ENCODE results near the gene SERPINB1. TPM values are rescaled to one million over a fixed set of nuclear protein-coding genes. Genes with fewer than 3 reads are reported as not detected.
"Not testable (repeated sequence)": the region's sequence is repeated elsewhere in the genome, so short reads cannot be mapped to it uniquely, and the experiment has no call there.

SERPINB1 gene
- polyA plus RNA-seq, 4 donors, result 15.4 to 22.8 (median 19.2) TPM

- DNase-seq (ENCODE audit: low read depth in 4 of 4, low spot score in 2 of 4), result no peak
Measured at GRCh38 chr6:2866171-2866846, 24.6 kb upstream of the SERPINB1 start.

- no peak for DNase-seq (ENCODE audit: low read depth in 4 of 4, low spot score in 2 of 4)
Measured at GRCh38 chr6:2865694-2866151, 24.1 kb upstream of the SERPINB1 start.

- DNase-seq (ENCODE audit: low read depth in 4 of 4, low spot score in 2 of 4), result no peak
Measured at GRCh38 chr6:2865270-2865669, 23.6 kb upstream of the SERPINB1 start.

- DNase-seq (ENCODE audit: low read depth in 4 of 4, low spot score in 2 of 4), result no peak
Measured at GRCh38 chr6:2863901-2864300, 22.2 kb upstream of the SERPINB1 start.

GRCh38 chr6:2862712-2863181 lies 21.1 kb upstream of the SERPINB1 start:
- no peak for DNase-seq (ENCODE audit: low read depth in 4 of 4, low spot score in 2 of 4)

- no peak for DNase-seq (ENCODE audit: low read depth in 4 of 4, low spot score in 2 of 4)
Measured at GRCh38 chr6:2861822-2862164, 20.1 kb upstream of the SERPINB1 start.

- DNase-seq (ENCODE audit: low read depth in 4 of 4, low spot score in 2 of 4), result no peak
Measured at GRCh38 chr6:2861060-2861821, 19.6 kb upstream of the SERPINB1 start.

GRCh38 chr6:2860706-2861059 lies 19.0 kb upstream of the SERPINB1 start:
- not testable (repeated sequence) for DNase-seq (ENCODE audit: low read depth in 4 of 4, low spot score in 2 of 4)

GRCh38 chr6:2859798-2860705 lies 18.4 kb upstream of the SERPINB1 start:
- not testable (repeated sequence) for DNase-seq (ENCODE audit: low read depth in 4 of 4, low spot score in 2 of 4)

- DNase-seq (ENCODE audit: low read depth in 4 of 4, low spot score in 2 of 4), result no peak
Measured at GRCh38 chr6:2859185-2859700, 17.6 kb upstream of the SERPINB1 start.

GRCh38 chr6:2857580-2858337 lies 16.1 kb upstream of the SERPINB1 start:
- DNase-seq (ENCODE audit: low read depth in 4 of 4, low spot score in 2 of 4), result no peak

- DNase-seq (ENCODE audit: low read depth in 4 of 4, low spot score in 2 of 4), result no peak
Measured at GRCh38 chr6:2857185-2857579, 15.5 kb upstream of the SERPINB1 start.

- no peak for DNase-seq (ENCODE audit: low read depth in 4 of 4, low spot score in 2 of 4)
Measured at GRCh38 chr6:2855061-2855519, 13.4 kb upstream of the SERPINB1 start.

- no peak for DNase-seq (ENCODE audit: low read depth in 4 of 4, low spot score in 2 of 4)
Measured at GRCh38 chr6:2854396-2854982, 12.8 kb upstream of the SERPINB1 start.

GRCh38 chr6:2853769-2854395 lies 12.2 kb upstream of the SERPINB1 start:
- no peak for DNase-seq (ENCODE audit: low read depth in 4 of 4, low spot score in 2 of 4)

GRCh38 chr6:2853378-2853768 lies 11.7 kb upstream of the SERPINB1 start:
- DNase-seq (ENCODE audit: low read depth in 4 of 4, low spot score in 2 of 4), result not testable (repeated sequence)

GRCh38 chr6:2852921-2853322 lies 11.3 kb upstream of the SERPINB1 start:
- DNase-seq (ENCODE audit: low read depth in 4 of 4, low spot score in 2 of 4), result no peak

GRCh38 chr6:2852514-2852855 lies 10.8 kb upstream of the SERPINB1 start:
- DNase-seq (ENCODE audit: low read depth in 4 of 4, low spot score in 2 of 4), result no peak

Data from left renal cortex interstitium (tissue), 4 donors.